Neutrophil (primary cell): ENCODE data around the gene OR6N1.

Source experiments
- H3K27ac ChIP-seq: fragments of 200-600 bp; sonication (generic); 2 replicates; pipeline ENCODE4 v1.5.1; 2016; ENCODE audit warnings: mild to moderate bottlenecking, moderate library complexity
- H3K27me3 ChIP-seq: fragments of 200-600 bp; sonication (generic); 2 replicates; pipeline ENCODE4 v1.6.0; 2016; ENCODE audit warnings: mild to moderate bottlenecking
- H3K36me3 ChIP-seq: fragments of 200-600 bp; sonication (generic); 2 replicates; pipeline ENCODE4 v1.5.1; 2017
- H3K4me1 ChIP-seq, 2 experiments: fragments of 200-600 bp in 1 of 2; sonication (generic) in 1 of 2; 1 replicate in 1 of 2; 2 replicates in 1 of 2; pipeline versions ENCODE4 v1.5.1 to v1.6.1; 2013 to 2016; ENCODE audit warnings: low read depth in 1 of 2, low read length in 1 of 2, mild to moderate bottlenecking in 1 of 2, moderate library complexity in 1 of 2; ENCODE audit not compliant: control insufficient read depth in 1 of 2, insufficient read depth in 1 of 2
- H3K4me3 ChIP-seq, 2 experiments: fragments of 200-600 bp in 1 of 2; sonication (generic) in 1 of 2; 1 replicate in 1 of 2; 2 replicates in 1 of 2; pipeline ENCODE4 v1.5.1; 2013 to 2016; ENCODE audit warnings: low read depth in 1 of 2, low read length in 1 of 2, mild to moderate bottlenecking in 1 of 2, moderate library complexity in 1 of 2
- H3K9me3 ChIP-seq: fragments of 200-600 bp; sonication (generic); 2 replicates; pipeline ENCODE4 v1.5.1; 2016
- TF ChIP-seq, protein P1 (sequence below): fragments of 200-600 bp; sonication (generic); IDR thresholded peaks from 2 replicates; pipeline ENCODE4 v1.5.1; 2016; ENCODE audit warnings: antibody characterized with exemption

OR6N1 gene

DNA sequence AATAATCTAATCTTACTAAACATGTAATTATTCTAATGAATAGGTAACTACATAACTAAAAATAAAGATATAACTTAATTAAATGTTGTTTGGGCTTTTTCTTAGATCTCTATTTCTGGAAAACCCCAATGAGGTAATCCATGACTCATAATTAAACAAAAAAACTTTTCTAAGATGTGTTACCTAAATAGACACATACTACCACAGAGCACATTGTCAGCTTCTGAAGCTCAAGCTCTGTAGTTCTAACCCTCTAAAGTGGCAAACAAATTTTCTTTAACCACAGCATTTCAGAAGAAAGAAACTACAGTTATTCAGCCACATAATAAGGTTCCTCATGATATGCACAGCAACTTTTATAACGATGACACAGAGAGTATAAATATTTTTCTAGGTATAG, 55.7 kb downstream of the OR6N1 start:
- no peaks in the 10 kb centered on the region for H3K27me3 ChIP-seq
- no peak overlapping the region for H3K4me3 ChIP-seq

DNA sequence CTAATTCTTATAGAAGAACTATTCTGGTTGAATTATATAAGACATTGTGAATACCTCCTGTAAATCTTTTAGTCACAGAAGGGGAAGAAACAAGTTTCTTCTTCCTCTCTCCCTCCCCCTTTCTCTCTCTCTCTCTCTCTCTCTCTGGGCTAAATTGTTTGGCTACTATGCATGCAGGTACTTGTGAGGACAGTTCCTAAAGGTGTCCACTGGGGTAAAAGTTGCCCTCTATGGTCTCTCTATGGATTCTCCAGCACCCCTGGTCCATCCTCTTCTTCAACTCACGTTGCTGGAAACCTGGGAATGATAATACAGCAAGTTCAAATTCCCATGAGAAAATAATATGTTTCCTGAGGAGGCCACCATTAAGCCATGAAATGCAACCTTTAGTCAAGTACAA, 57.2 kb downstream of the OR6N1 start:
- H3K27me3 ChIP-seq = no peaks in the 10 kb centered on the region
- no peaks in the 10 kb centered on the region for H3K4me1 ChIP-seq
- no peak overlapping the region for H3K4me3 ChIP-seq
- H3K27ac ChIP-seq = no peak overlapping the region
- no peaks in the 10 kb centered on the region for H3K36me3 ChIP-seq
- no peaks in the 10 kb centered on the region for H3K9me3 ChIP-seq
- TF ChIP-seq, protein P1, sequence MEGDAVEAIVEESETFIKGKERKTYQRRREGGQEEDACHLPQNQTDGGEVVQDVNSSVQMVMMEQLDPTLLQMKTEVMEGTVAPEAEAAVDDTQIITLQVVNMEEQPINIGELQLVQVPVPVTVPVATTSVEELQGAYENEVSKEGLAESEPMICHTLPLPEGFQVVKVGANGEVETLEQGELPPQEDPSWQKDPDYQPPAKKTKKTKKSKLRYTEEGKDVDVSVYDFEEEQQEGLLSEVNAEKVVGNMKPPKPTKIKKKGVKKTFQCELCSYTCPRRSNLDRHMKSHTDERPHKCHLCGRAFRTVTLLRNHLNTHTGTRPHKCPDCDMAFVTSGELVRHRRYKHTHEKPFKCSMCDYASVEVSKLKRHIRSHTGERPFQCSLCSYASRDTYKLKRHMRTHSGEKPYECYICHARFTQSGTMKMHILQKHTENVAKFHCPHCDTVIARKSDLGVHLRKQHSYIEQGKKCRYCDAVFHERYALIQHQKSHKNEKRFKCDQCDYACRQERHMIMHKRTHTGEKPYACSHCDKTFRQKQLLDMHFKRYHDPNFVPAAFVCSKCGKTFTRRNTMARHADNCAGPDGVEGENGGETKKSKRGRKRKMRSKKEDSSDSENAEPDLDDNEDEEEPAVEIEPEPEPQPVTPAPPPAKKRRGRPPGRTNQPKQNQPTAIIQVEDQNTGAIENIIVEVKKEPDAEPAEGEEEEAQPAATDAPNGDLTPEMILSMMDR = no peak

More for the DNA sequence above, 55.7 kb downstream of the OR6N1 start:
- TF ChIP-seq, protein P1 = no peak
- no peaks in the 10 kb centered on the region for H3K36me3 ChIP-seq
- H3K4me1 ChIP-seq = no peaks in the 10 kb centered on the region
- no peaks in the 10 kb centered on the region for H3K9me3 ChIP-seq
- no peak overlapping the region for H3K27ac ChIP-seq
